OCI-LY1 (cell line): Measurements from ENCODE around the gene KCNB1.

Experiments
- EZH2 ChIP-seq: fragments of 200-600 bp; sonication (generic), shearing (Covaris generic); IDR thresholded peaks from 2 replicates; pipeline ENCODE4 v1.8.0; 2017; ENCODE audit warnings: borderline replicate concordance, mixed run types, mild to moderate bottlenecking, antibody characterized with exemption, low read length, moderate library complexity, mixed read lengths
- TF ChIP-seq, protein P1 (sequence below): fragments of 200-600 bp; sonication (generic), shearing (Covaris generic); IDR thresholded peaks from 2 replicates; pipeline ENCODE4 v1.5.1; 2017; ENCODE audit warnings: mild to moderate bottlenecking, antibody characterized with exemption, low read length, moderate library complexity, mixed read lengths

DNA sequence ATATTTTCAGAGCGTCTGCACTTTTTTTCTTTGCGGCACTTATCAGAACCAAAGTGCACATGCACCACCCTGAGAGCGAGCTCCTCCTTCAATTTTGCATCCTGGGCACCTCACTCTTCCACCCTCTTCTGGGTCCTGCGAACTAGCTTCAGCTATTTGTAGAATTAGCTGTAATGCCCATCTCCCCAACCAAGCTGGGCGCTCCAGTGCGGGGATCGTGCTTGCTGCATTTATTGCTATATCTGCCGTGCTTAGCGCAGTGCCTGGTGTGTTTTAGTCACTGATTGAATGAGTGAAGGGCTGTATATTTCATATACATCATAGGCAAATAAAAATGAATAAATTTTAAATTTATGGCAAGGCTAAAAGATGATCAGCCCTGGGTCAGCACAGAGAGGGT is 75.8 kb downstream of the KCNB1 start:
- TF ChIP-seq, protein P1, sequence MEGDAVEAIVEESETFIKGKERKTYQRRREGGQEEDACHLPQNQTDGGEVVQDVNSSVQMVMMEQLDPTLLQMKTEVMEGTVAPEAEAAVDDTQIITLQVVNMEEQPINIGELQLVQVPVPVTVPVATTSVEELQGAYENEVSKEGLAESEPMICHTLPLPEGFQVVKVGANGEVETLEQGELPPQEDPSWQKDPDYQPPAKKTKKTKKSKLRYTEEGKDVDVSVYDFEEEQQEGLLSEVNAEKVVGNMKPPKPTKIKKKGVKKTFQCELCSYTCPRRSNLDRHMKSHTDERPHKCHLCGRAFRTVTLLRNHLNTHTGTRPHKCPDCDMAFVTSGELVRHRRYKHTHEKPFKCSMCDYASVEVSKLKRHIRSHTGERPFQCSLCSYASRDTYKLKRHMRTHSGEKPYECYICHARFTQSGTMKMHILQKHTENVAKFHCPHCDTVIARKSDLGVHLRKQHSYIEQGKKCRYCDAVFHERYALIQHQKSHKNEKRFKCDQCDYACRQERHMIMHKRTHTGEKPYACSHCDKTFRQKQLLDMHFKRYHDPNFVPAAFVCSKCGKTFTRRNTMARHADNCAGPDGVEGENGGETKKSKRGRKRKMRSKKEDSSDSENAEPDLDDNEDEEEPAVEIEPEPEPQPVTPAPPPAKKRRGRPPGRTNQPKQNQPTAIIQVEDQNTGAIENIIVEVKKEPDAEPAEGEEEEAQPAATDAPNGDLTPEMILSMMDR: no peak
- TF ChIP-seq EZH2: no peak
